SK-N-MC (cell line): Measurements from ENCODE around the gene TMEM92.
A peak's percentile ranks its signal among the peaks of the same experiment; 100 is the strongest.
"Not testable (repeated sequence)": the region's sequence is repeated elsewhere in the genome, so short reads cannot be mapped to it uniquely, and the experiment has no call there.

Source experiments
- DNase-seq: peaks from one replicate; pipeline ENCODE4 v3.0.0-alpha.2; 2011; ENCODE audit warnings: low read depth, low spot score
- H3K27ac ChIP-seq: fragments of 200-600 bp; sonication (generic); 2 replicates; pipeline ENCODE4 v1.5.1; 2016; ENCODE audit warnings: mixed run types
- H3K36me3 ChIP-seq: fragments of 200-600 bp; sonication (generic); 2 replicates; pipeline ENCODE4 v1.6.1; 2017; ENCODE audit warnings: antibody characterized with exemption, low read length, mixed read lengths; ENCODE audit not compliant: insufficient read depth
- H3K4me3 ChIP-seq: fragments of 200-600 bp; sonication (generic); 2 replicates; pipeline ENCODE4 v1.5.1; 2016
- H3K9ac ChIP-seq: fragments of 200-600 bp; sonication (generic); 2 replicates; pipeline ENCODE4 v1.8.0; 2017; ENCODE audit warnings: mixed run types, mixed read lengths; ENCODE audit not compliant: insufficient read length
- H3K9me3 ChIP-seq: fragments of 200-600 bp; sonication (generic); 2 replicates; pipeline ENCODE4 v1.6.1; 2017; ENCODE audit warnings: low read depth, mild to moderate bottlenecking, antibody characterized with exemption, low read length, moderate library complexity, mixed read lengths
- EZH2 ChIP-seq: fragments of 200-600 bp; sonication (generic); IDR thresholded peaks from one replicate; pipeline ENCODE4 v1.6.1; 2017; ENCODE audit warnings: antibody characterized with exemption
- FOXP2 ChIP-seq: optimal IDR thresholded peaks from 2 replicates; pipeline ENCODE3; 2011; ENCODE audit warnings: mild to moderate bottlenecking, moderate library complexity; ENCODE audit not compliant: insufficient read depth; ENCODE audit errors: extremely low read length, control extremely low read depth
- POLR2AphosphoS5 ChIP-seq: IDR thresholded peaks from 2 replicates; pipeline ENCODE4 v1.6.1; 2012; ENCODE audit warnings: mild to moderate bottlenecking, low read depth, low read length, borderline replicate concordance

The TMEM92 gene

GRCh38 chr17:50299776-50300175 lies 25.5 kb downstream of the TMEM92 start:
- TF ChIP-seq POLR2AphosphoS5 (no peak), EZH2 (no peak), FOXP2 (no peak)
- Histone ChIP-seq H3K36me3 (no peaks in the 10 kb centered on the region), H3K4me3 (no peak overlapping the region), H3K27ac (no peak overlapping the region), H3K9me3 (no peaks in the 10 kb centered on the region), H3K9ac (no peak overlapping the region)
- DNase-seq, result no peak

GRCh38 chr17:50300824-50301223 lies 26.6 kb downstream of the TMEM92 start:
- not testable (repeated sequence) for H3K9ac ChIP-seq, DNase-seq, H3K9me3 ChIP-seq, H3K4me3 ChIP-seq, H3K36me3 ChIP-seq
- peak overlapping the region; percentile 40; the same call in 1 of the 2 replicates for H3K27ac ChIP-seq

- no peak for DNase-seq
These were observed 27.8 kb downstream of the TMEM92 start for GRCh38 chr17:50301891-50302584.

GRCh38 chr17:50303051-50303450 lies 28.8 kb downstream of the TMEM92 start:
- H3K9me3 ChIP-seq, result no peaks in the 10 kb centered on the region
- H3K36me3 ChIP-seq, result no peaks in the 10 kb centered on the region
- TF ChIP-seq POLR2AphosphoS5 (no peak), EZH2 (no peak), FOXP2 (no peak)
- no peak overlapping the region for H3K27ac ChIP-seq
- no peak overlapping the region for H3K9ac ChIP-seq
- H3K4me3 ChIP-seq, result no peak overlapping the region
- no peak for DNase-seq

More at GRCh38 chr17:50301891-50302584, 27.8 kb downstream of the TMEM92 start:
- Histone ChIP-seq H3K27ac (peak overlapping the region; percentile 42; the same call in 1 of the 2 replicates), H3K36me3 (no peaks in the 10 kb centered on the region), H3K4me3 (no peak overlapping the region), H3K9me3 (no peaks in the 10 kb centered on the region), H3K9ac (no peak overlapping the region)
- TF ChIP-seq FOXP2 (no peak), EZH2 (no peak), POLR2AphosphoS5 (no peak)

GRCh38 chr17:50303596-50303995 lies 29.3 kb downstream of the TMEM92 start:
- Histone ChIP-seq H3K4me3 (no peak overlapping the region), H3K9ac (no peak overlapping the region)
- DNase-seq, result no peak

GRCh38 chr17:50304781-50305404 lies 30.6 kb downstream of the TMEM92 start:
- no peak for DNase-seq
- TF ChIP-seq POLR2AphosphoS5, result no peak
- no peak for TF ChIP-seq EZH2
- no peak for TF ChIP-seq FOXP2
- Histone ChIP-seq H3K9ac (peak overlapping the region; percentile 39), H3K27ac (peak overlapping the region; percentile 69), H3K9me3 (no peaks in the 10 kb centered on the region), H3K36me3 (no peaks in the 10 kb centered on the region), H3K4me3 (no peak overlapping the region)

More at GRCh38 chr17:50303596-50303995, 29.3 kb downstream of the TMEM92 start:
- TF ChIP-seq POLR2AphosphoS5 (no peak), EZH2 (no peak), FOXP2 (no peak)
- Histone ChIP-seq H3K27ac (no peak overlapping the region), H3K36me3 (no peaks in the 10 kb centered on the region), H3K9me3 (no peaks in the 10 kb centered on the region)

- Histone ChIP-seq H3K27ac (no peak overlapping the region), H3K9ac (no peak overlapping the region), H3K36me3 (no peaks in the 10 kb centered on the region), H3K9me3 (no peaks in the 10 kb centered on the region), H3K4me3 (no peak overlapping the region)
- no peak for DNase-seq
- TF ChIP-seq FOXP2 (no peak), EZH2 (no peak), POLR2AphosphoS5 (no peak)
These were observed 33.4 kb downstream of the TMEM92 start for GRCh38 chr17:50307654-50308053.

GRCh38 chr17:50308666-50309065 lies 34.4 kb downstream of the TMEM92 start:
- H3K4me3 ChIP-seq, result no peak overlapping the region
- no peak for TF ChIP-seq EZH2
- TF ChIP-seq POLR2AphosphoS5, result no peak
- no peak for TF ChIP-seq FOXP2
- no peaks in the 10 kb centered on the region for H3K36me3 ChIP-seq
- no peaks in the 10 kb centered on the region for H3K9me3 ChIP-seq
- no peak overlapping the region for H3K27ac ChIP-seq
- H3K9ac ChIP-seq, result no peak overlapping the region
- DNase-seq, result no peak

GRCh38 chr17:50310455-50311111 lies 36.3 kb downstream of the TMEM92 start:
- H3K9me3 ChIP-seq, result no peaks in the 10 kb centered on the region
- TF ChIP-seq FOXP2 (no peak), EZH2 (no peak), POLR2AphosphoS5 (no peak)
- no peak for DNase-seq

More at GRCh38 chr17:50310455-50311111, 36.3 kb downstream of the TMEM92 start:
- Histone ChIP-seq H3K4me3 (no peak overlapping the region), H3K36me3 (no peaks in the 10 kb centered on the region), H3K9ac (no peak overlapping the region), H3K27ac (no peak overlapping the region)
